Adrenal gland (tissue), 5 donors: ENCODE results near the gene ST6GALNAC3.

Experiments used
- POLR2A ChIP-seq, 2 donors: fragments of 450-650 bp; IDR thresholded peaks; one replicate each; pipeline ENCODE4 v1.6.1; 2017; ENCODE audit warnings: antibody characterized with exemption in 2 of 2, mild to moderate bottlenecking in 2 of 2, moderate library complexity in 1 of 2
- TF ChIP-seq, protein P1 (sequence below), 6 experiments: fragments of 450-650 bp in 4 of 6; fragments of 200-600 bp in 2 of 6; sonication (generic) in 1 of 6; IDR thresholded peaks; 1 replicate in 5 of 6; 2 replicates in 1 of 6; pipeline versions ENCODE4 v1.5.1 to v1.8.0; 2016 to 2021; ENCODE audit warnings: antibody characterized with exemption in 6 of 6, mild to moderate bottlenecking in 2 of 6, moderate library complexity in 1 of 6
- donor health status: DM: no; HTN: no; CAD: no.

DNA sequence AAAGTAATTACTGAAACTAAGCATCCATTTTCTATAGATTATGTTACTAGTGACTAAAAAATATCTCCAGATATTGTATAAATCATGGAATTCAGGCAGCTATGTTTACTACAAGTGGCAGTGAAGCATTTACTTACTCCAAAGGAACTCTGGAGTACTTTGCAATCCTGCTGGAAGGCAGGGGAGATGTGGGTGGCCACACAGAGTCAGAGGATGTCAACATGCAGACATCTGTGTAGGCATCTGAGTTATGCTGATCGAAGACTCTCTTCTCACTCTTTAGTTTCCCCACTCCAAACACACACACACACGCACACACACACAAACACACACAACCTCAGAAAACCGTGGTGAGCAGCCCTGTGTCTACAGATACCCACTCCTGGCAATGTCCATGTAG, 112.9 kb downstream of the ST6GALNAC3 start:
- TF ChIP-seq POLR2A (IDR thresholded peaks at IDR 0.05) = no peak
- TF ChIP-seq, protein P1, sequence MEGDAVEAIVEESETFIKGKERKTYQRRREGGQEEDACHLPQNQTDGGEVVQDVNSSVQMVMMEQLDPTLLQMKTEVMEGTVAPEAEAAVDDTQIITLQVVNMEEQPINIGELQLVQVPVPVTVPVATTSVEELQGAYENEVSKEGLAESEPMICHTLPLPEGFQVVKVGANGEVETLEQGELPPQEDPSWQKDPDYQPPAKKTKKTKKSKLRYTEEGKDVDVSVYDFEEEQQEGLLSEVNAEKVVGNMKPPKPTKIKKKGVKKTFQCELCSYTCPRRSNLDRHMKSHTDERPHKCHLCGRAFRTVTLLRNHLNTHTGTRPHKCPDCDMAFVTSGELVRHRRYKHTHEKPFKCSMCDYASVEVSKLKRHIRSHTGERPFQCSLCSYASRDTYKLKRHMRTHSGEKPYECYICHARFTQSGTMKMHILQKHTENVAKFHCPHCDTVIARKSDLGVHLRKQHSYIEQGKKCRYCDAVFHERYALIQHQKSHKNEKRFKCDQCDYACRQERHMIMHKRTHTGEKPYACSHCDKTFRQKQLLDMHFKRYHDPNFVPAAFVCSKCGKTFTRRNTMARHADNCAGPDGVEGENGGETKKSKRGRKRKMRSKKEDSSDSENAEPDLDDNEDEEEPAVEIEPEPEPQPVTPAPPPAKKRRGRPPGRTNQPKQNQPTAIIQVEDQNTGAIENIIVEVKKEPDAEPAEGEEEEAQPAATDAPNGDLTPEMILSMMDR (IDR thresholded peaks at IDR 0.05) = no peak
